COLO829 (cell line): ENCODE measurements around the gene UNC45B.
"Not testable (repeated sequence)": the region's sequence is repeated elsewhere in the genome, so short reads cannot be mapped to it uniquely, and the experiment has no call there.

ENCODE experiments used
- DNase-seq: peaks from one replicate; pipeline ENCODE4 v3.0.0; 2012; ENCODE audit warnings: low spot score

Gene UNC45B

GRCh38 chr17:35214631-35215273, 67.1 kb downstream of the UNC45B start:
- no peak for DNase-seq

GRCh38 chr17:35217107-35217506, 69.5 kb downstream of the UNC45B start:
- DNase-seq = no peak

- no peak for DNase-seq
These were observed 71.3 kb downstream of the UNC45B start for GRCh38 chr17:35218915-35219314.

GRCh38 chr17:35222452-35222851, 74.8 kb downstream of the UNC45B start:
- no peak for DNase-seq

- no peak for DNase-seq
These were observed 76.8 kb downstream of the UNC45B start for GRCh38 chr17:35224436-35224835.

- DNase-seq = no peak
These were observed 79.9 kb downstream of the UNC45B start for GRCh38 chr17:35227546-35227945.

GRCh38 chr17:35229638-35230037, 82.0 kb downstream of the UNC45B start:
- DNase-seq = no peak

GRCh38 chr17:35234315-35234714, 86.7 kb downstream of the UNC45B start:
- DNase-seq = not testable (repeated sequence)

- no peak for DNase-seq
These were observed 87.7 kb downstream of the UNC45B start for GRCh38 chr17:35235289-35235688.

- DNase-seq = no peak
These were observed 88.3 kb downstream of the UNC45B start for GRCh38 chr17:35235917-35236316.

GRCh38 chr17:35236821-35237220, 89.2 kb downstream of the UNC45B start:
- no peak for DNase-seq

- no peak for DNase-seq
These were observed 91.2 kb downstream of the UNC45B start for GRCh38 chr17:35238821-35239220.
